ENCODE measurements around the gene UFC1. TPM values are rescaled to one million over a fixed set of nuclear protein-coding genes. Genes with fewer than 3 reads are reported as not detected.
A peak's percentile ranks its signal among the peaks of the same experiment; 100 is the strongest.

UFC1 gene
- total and polyA plus RNA-seq, 2 experiments from 2014 or later: 105 to 119 TPM

GRCh38 chr1:161140755-161141400 lies 12.9 kb upstream of the UFC1 start:
- Histone ChIP-seq H2AFZ (no peak overlapping the region), H3K4me2 (no peak overlapping the region), H3K9me3 (ENCODE audit: low read depth) (no peaks in the 10 kb centered on the region), H3K79me2 (peaks cover 9% of the 10 kb centered on the region), H3K27me3 (no peaks in the 10 kb centered on the region), H3K4me3 (no peak overlapping the region), H3K27ac (no peak overlapping the region), H3K36me3 (replicated peaks; ENCODE audit: insufficient read depth, low read depth) (no peaks in the 10 kb centered on the region), H4K20me1 (ENCODE audit: insufficient read depth, poor library complexity, severe bottlenecking) (no peaks in the 10 kb centered on the region), H3K4me1 (ENCODE audit: insufficient read depth) (no peaks in the 10 kb centered on the region), H3K9me2 (replicated peaks; ENCODE audit: insufficient read depth) (no peaks in the 10 kb centered on the region)
- no peak for TF ChIP-seq EZH2phosphoT487 (IDR thresholded peaks at IDR 0.05; ENCODE audit: low read depth, severe bottlenecking, unreplicated experiment)
- TF ChIP-seq EZH2 (IDR thresholded peaks at IDR 0.05; ENCODE audit: borderline replicate concordance): no peak
- TF ChIP-seq CTCF (IDR thresholded peaks at IDR 0.05; ENCODE audit: poor library complexity): no peak
- DNase-seq (ENCODE audit: low spot score): no peak
- WGBS (ENCODE audit: low lambda C conversion rate, missing lambda C conversion rate): 97% methylated on average over 28 of the region's 29 CpGs

- no peaks in the 10 kb centered on the region for H3K79me2 ChIP-seq
- DNase-seq (ENCODE audit: low spot score): no peak
- no peaks in the 10 kb centered on the region for H4K20me1 ChIP-seq (ENCODE audit: insufficient read depth, poor library complexity, severe bottlenecking)
- H3K27ac ChIP-seq: no peak overlapping the region
- H3K9me3 ChIP-seq (ENCODE audit: low read depth): no peaks in the 10 kb centered on the region
- H3K4me3 ChIP-seq: no peak overlapping the region
- no peaks in the 10 kb centered on the region for H3K27me3 ChIP-seq
- no peak overlapping the region for H3K4me2 ChIP-seq
- H3K4me1 ChIP-seq (ENCODE audit: insufficient read depth): no peaks in the 10 kb centered on the region
- TF ChIP-seq EZH2 (IDR thresholded peaks at IDR 0.05; ENCODE audit: borderline replicate concordance) (no peak), CTCF (IDR thresholded peaks at IDR 0.05; ENCODE audit: poor library complexity) (no peak), EZH2phosphoT487 (IDR thresholded peaks at IDR 0.05; ENCODE audit: low read depth, severe bottlenecking, unreplicated experiment) (no peak)
- no peak overlapping the region for H2AFZ ChIP-seq
- WGBS (ENCODE audit: low lambda C conversion rate, missing lambda C conversion rate): 84% methylated on average over 3 of the region's 3 CpGs
- no peaks in the 10 kb centered on the region for H3K36me3 ChIP-seq (replicated peaks; ENCODE audit: insufficient read depth, low read depth)
- no peaks in the 10 kb centered on the region for H3K9me2 ChIP-seq (replicated peaks; ENCODE audit: insufficient read depth)
These were observed 7.9 kb upstream of the UFC1 start for GRCh38 chr1:161145832-161146231.

DNA sequence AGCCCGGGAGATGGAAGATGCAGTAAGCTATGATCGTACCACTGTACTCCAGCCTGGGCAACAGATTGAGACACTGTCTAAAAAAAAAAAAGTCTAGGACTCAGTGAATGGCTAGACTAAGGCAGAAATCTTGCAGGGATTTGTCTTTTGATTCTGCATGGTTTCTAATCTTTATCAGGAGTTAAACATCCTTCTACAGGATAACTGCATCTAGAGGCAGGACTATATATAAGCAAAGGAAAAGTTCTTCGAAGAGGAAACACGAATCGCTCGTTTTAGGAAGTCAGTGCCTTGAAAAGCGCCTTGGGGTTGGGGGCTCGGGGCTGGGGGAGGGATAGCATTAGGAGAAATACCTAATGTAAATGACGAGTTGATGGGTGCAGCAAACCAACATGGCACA lies 602 bp upstream of the UFC1 start:
- Histone ChIP-seq H3K27ac (peak overlapping the region; percentile 97), H3K36me3 (replicated peaks; ENCODE audit: insufficient read depth, low read depth) (no peaks in the 10 kb centered on the region), H4K20me1 (ENCODE audit: insufficient read depth, poor library complexity, severe bottlenecking) (no peaks in the 10 kb centered on the region), H3K4me3 (peak overlapping the region; percentile 65), H3K9me2 (replicated peaks; ENCODE audit: insufficient read depth) (no peaks in the 10 kb centered on the region), H3K27me3 (no peaks in the 10 kb centered on the region), H3K4me1 (ENCODE audit: insufficient read depth) (peaks cover 8% of the 10 kb centered on the region), H3K4me2 (peak overlapping the region; percentile 80), H2AFZ (peak overlapping the region; percentile 59), H3K9me3 (ENCODE audit: low read depth) (no peaks in the 10 kb centered on the region), H3K79me2 (peaks cover 19% of the 10 kb centered on the region)
- TF ChIP-seq EZH2 (IDR thresholded peaks at IDR 0.05; ENCODE audit: borderline replicate concordance): no peak
- TF ChIP-seq CTCF (IDR thresholded peaks at IDR 0.05; ENCODE audit: poor library complexity): no peak
- no peak for TF ChIP-seq EZH2phosphoT487 (IDR thresholded peaks at IDR 0.05; ENCODE audit: low read depth, severe bottlenecking, unreplicated experiment)
- DNase-seq (ENCODE audit: low spot score): no peak
- 25% methylated on average over 9 of the region's 9 CpGs for WGBS (ENCODE audit: low lambda C conversion rate, missing lambda C conversion rate)

All from hepatocyte (in vitro differentiated cells).